ENCODE results near the gene ASXL2. TPM values are rescaled to one million over a fixed set of nuclear protein-coding genes. Genes with fewer than 3 reads are reported as not detected.
"Not testable (repeated sequence)": the region's sequence is repeated elsewhere in the genome, so short reads cannot be mapped to it uniquely, and the experiment has no call there.

The ASXL2 gene
- polyA plus RNA-seq, 1 donor: 11.4 TPM

DNA sequence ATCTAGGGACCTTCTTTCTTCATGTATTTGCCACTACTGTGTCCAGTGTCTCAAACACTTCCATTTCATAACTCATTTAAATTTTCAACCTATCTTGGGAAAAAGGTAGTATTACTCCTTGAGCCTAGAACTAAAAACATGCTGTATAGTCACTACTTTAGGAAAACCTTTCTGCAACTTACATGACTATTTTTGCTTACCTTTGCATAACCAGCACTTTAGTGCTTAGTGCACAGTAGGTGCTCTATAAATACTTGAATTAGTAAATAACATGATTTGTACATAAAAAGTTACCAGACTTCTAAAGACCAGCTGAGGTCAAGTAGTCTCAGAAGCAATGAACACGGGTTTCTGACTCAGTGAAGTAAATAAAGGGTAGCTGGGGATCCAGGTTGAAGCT lies 142.5 kb downstream of the ASXL2 start:
- no peak for DNase-seq

DNA sequence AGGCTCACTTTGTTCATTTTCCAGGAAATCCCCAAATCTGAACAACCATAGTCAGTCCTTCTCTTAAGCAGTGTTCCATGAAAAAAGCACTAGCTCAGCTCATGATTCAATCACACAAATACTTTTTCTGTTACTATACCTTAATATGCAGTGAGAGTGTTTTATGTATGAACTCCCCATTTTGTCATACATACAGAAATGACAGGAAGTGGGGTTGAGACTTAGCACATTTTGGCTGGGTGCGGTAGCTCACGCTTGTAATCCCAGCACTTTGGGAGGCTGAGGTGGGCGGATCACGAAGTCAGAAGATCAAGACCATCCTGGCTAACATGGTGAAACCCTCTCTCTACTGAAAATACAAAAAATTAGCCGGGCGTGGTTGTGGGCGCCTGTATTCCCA lies 149.7 kb downstream of the ASXL2 start:
- DNase-seq: no peak

DNA sequence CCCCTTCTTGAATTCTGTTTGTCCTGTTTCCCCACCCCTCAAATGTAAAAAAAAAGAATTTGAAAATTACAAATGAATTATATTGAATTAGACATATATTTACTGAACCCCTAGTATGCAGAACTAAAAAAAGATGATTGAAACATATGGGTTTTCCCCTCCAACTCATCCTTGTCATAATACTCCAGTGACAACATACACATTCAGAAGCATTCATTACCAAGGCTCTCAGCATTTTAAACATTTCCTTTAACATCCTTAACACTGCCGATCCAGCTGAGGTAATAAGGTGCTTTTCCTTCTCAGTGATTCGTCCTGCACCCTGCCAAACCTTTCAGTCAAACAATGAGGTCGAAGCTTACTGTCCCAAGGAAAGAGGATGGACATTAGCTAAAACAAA lies 151.8 kb downstream of the ASXL2 start:
- DNase-seq: no peak

DNA sequence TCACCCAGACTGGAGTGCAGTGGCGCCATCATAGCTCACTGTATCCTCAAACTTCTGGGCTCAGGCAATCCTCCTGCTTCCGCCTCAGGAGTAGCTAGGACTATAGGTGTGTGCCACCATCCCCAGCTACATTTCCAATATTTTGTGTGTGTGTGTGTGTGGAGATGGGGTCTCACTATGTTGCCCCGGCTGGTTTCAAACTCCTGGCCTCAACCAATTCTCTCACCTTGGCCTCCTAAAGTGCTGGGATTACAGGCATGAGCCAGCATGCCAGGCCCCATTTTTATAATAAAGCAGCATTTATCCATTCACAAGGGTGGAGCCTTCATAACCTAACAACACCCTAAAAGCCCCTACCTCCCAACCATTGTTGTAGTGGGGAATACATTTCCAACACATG lies 152.4 kb downstream of the ASXL2 start:
- DNase-seq: no peak

DNA sequence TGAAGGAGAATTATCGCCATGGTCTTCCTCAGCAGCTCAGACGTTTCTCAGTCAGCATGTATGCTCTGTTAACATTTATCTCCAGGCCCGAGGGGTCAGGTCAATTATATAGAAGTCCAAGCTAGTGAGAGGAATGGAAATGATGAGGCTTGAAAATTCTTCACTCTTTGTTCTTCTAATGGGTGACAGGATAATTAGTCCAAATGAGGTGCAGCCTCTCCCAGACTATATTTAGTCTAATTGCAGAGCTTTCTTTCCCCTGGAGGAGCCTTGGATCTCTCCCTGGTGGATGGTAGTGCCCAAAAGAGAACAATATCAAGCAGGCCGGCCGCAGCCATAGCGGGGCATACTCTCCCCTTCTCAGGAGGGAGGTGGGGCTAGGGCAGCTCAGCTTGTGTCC lies 153.5 kb downstream of the ASXL2 start:
- DNase-seq: no peak

DNA sequence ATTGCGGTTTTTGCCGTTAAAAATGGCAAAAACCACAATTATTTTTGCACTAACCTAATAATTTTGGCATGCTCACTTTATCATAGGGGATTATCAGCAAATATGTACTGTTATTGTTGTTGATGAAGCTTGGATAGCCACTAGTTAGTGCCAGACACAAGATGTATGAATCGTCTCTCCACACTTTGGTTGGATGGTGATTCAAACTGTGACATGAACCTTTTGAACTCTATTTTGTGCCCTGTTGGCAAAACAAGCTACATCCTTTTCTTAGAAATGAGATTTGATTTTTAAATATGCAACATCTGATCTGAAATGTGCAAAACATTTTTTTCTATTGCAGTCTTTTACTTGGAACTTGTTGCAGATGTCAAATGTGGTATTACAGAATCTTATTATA lies 156.1 kb downstream of the ASXL2 start:
- no peak for DNase-seq

DNA sequence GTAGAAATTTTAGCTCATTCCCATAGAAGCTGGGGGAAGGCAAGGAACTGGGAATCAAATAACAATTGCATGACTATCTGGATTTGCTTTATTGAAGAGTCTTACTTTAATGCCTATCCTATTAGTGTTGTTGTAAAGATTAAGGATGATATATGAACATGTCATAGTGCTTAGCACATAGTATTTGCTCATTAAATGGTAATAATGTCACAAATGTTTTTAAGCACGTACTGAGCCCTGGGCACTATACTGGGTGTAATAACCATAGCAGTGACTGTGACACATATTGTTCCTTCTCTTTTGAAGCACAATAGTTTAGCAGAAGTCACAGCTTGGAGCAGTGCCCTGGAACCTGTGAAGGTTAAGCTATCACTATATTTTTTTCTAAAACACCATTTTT lies 157.7 kb downstream of the ASXL2 start:
- DNase-seq: no peak

DNA sequence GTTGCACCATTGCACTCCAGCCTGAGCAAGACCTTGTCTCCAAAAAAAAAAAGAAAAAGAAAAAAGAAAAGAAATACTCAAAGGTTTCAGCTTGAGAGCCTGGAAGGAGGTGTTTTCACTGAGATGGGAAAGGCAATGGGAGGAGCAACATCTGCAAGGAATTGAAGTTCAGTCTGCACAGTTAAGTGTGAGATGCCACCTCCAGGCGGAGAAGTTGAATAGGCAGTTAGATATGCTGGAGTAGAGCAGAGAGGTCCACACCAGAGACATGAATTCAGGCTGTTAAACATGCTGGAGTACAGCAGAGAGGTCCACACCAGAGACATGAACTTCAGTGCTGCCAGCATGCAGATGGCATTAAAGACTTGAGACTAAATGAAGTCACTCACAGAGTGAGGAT lies 163.5 kb downstream of the ASXL2 start:
- DNase-seq: no peak

DNA sequence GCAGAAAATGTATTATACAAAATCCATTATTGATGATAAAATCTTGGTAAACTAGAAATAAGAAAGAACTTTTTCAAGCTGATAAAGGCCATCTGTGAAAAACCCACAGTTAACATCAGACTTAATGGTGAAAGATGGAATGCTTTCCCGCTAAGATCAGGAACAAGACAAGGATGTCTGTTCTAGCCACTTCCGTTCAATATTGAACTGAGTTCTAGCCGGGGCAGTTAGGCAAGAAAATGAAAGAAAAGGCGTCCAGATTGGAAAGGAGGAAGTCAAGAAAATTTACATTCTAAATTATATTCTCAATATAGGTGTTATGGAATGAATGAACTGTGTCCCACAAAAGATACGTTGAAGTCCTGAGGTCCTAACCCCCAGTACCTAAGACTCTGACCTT lies 165.8 kb downstream of the ASXL2 start:
- no peak for DNase-seq

DNA sequence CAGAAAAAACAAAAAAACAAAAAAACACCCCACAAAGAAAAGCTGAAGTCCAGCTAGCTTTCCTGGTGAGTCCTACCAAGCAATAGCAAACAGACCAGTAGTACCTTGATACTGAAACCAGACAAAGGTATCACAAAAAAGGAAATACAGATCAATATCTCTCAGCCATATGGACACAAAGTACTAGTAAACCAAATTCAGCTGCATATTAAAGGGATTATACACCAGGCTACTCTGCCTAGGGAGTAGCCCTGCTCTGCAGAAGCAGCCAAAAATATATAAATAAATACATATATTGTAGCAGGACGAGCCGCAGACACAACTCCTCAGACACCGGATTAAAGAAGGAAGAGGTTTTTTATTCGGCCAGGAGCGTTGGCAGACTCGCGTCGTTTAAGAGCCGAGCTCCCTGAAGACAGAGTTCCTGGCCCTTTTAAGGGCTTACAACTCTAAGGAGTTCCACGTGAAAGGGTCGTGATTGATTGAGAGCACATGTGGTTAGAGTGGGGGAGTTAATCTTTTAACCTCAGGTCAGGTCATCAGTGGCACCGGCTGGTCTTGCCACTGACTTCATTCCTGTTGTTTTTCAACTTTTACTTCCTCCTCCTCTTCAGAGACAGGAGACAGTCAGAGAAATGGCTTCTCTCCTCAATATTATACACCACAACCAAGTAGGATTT lies 166.5 kb downstream of the ASXL2 start:
- no peak for DNase-seq

DNA sequence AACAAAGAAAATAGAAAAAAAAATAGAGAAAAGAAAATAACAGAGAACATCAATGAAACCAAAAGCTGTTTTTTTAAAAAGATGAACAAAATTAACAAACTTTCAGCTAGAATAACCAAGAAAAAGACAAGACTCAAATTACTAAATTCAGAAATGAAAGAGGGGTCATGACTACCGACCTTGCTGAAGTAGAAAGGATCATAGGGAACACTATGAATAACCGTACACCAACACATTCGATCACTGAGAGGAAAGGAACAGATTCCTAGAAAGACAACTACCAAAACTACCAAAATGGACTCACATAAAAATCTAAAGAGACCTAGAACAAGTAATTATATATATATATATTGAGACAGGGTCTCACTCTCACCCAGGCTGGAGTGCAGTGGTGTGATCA lies 167.5 kb downstream of the ASXL2 start:
- DNase-seq: no peak

DNA sequence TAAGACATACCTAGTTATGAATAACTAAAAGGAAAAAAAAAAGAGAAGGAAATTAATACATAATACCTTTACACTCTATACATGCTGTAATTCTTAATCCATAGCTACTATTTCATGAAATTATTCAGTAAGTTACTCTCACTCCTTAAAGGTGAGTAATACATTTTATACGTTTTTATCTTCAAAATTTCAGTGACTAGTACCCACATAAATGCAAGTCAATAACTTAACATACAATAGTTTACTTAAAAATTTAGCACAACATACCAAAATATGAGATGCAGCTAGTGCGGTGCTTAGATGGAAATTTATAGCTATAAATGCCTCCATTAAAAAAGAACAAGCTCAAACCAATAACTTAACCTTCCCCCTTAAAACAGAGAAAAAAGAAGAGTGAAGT lies 168.9 kb downstream of the ASXL2 start:
- no peak for DNase-seq

DNA sequence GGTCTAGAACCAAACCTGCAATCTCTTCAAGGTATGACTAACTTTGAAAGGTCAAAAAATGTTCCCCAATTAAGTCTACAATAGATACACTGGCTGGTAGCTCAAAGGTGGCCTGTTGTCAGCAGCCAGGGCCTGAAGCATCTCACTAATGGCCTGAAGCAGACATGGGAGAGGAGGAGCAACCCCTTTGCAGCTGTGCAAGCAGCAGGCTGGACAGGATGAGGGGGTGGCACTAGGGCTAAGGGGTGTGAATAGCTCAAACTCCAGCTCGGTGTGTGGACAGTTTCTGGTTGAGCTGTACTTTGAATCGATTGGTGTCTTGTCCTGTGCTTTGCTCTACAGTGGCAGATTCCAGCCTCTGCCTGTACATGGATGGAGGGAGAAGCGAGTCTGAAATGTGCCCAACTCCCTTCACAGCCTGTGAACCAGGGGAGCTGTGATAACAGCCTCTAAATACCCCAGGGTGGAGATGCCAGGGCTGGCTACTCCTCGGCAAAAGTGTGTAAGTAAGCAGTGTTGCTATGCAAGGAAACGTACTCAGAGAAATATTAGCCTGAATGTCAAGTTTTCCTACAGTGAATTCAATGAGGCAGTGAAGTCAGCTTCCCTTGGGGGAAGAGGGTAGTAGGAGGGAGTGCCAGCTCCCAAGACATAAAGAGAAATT lies 170.2 kb downstream of the ASXL2 start:
- DNase-seq: no peak

DNA sequence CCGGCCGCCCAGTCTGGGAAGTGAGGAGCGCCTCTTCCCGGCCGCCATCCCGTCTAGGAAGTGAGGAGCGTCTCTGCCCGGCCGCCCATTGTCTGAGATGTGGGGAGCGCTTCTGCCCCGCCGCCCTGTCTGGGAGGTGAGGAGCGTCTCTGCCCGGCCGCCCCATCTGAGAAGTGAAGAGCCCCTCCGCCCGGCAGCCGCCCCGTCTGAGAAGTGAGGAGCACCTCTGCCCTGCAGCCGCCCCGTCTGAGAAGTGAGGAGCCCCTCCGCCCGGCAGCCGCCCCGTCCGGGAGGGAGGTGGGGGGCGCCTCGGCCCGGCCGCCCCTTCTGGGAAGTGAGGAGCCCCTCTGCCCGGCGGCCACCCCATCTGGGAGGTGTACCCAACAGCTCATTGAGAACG lies 172.7 kb downstream of the ASXL2 start:
- DNase-seq: not testable (repeated sequence)

DNA sequence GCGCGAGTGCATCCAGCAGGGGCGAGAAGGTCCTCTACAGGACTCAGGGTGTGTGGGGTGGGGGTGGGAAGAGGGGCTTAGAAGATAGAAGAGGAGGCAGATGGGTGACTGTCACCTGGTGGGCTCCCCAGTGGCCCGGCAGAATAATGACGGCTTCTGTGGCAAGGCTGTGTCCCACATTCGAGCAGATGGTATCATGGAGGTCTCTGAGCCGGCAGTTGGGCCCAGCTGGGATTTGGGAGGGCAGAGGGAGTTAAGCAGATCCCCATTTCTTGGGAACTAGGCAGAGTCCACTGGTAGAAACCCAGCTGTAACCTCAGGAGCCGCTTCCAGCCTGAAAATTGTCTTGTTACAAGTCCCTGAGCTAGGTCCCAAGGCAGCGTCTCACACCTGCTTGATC lies 176.5 kb downstream of the ASXL2 start:
- no peak for DNase-seq

DNA sequence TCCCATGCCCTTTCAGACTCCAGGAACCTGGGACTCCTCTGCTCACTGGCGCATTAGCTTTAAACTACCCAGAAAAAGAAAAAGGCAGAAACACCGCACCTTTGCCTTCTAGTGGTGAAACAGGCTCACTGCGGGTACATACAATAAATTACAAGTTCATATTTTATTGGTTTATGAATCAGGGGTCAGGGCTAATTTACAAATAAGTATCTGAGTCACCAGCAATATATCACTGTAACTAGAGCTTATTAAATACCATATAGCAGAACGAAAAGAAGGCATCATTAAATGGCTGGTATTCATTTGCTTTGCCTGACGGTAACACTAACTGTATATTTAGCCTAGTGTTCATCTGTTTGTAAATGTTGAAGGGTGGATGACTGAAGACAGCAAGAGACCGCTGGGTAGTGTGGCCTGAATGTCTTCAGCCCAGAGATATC lies 178.0 kb downstream of the ASXL2 start:
- DNase-seq: no peak

DNA sequence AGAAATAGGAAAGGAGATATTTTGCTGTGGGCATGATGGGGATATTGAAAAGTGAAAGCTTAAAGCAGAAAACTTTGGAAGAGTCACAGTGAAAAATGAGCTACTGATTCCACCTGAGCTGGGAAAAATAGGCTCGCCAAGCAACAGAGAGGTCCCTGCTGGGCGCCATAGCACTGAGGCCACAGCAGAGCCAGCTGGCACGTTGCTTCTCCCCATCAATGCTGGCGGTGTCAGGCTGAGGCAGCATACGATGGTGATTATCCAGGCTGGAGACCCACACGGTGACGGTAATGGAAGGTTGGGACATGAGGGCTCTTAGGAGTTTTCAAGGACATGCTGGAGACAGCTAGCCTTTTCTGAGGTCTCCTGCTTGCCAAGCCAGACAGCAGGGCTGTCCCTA lies 179.1 kb downstream of the ASXL2 start:
- no peak for DNase-seq

DNA sequence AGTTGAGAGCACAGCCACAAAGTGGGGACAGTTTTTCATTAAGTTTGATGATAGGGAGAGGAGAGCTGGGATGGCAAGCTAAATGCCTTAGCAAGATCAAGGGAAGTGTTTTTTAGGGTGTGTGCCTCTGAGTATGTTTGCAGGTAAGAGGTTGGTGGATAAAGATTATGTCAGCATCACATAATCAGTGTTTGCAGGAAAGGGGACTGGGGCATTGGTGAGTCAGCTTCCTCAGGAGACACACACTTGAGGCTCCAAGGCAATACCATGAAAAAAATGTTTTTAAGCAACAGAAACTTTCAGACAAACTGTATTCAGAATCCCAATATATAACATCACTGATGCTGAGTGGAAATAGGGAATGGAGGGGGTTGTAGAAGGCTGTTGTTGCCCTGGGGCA lies 179.5 kb downstream of the ASXL2 start:
- no peak for DNase-seq

DNA sequence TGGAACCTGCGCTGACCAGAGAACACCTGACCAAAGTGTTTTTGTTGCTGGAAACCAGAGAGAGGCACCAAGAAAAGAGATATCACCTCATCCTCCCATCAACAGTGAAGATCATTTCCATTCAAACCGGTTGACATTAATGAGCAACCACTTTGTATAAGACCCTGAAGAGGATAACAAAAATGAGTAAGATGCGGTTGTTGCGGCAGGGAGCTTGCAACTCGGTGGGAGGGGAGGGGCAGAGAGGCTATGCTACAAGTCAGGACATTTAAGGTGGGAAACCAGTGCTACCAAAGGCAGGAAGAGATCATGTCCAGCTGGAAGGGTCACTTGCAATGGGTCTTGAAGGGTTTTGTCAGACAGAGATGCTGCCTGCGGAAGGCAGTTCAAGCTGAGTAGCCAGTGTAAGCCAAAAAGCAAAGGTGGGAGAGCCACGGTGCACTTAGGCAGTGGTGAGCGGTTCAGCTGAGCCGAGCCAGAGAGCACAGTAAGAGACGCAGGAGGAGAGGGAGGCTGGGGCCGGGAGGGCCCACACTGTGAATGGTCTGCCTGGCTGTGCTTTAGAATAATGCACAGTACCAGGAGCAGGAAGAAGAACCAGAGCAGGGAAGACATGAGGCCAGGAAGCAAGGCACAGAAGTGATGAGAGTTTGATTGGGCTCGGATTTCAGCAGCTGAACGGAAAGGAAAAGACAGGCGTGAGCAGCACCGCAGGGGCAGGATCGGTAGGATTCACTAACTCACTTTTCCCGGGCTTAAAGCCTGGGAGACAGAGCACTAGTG lies 180.5 kb downstream of the ASXL2 start:
- no peak for DNase-seq

DNA sequence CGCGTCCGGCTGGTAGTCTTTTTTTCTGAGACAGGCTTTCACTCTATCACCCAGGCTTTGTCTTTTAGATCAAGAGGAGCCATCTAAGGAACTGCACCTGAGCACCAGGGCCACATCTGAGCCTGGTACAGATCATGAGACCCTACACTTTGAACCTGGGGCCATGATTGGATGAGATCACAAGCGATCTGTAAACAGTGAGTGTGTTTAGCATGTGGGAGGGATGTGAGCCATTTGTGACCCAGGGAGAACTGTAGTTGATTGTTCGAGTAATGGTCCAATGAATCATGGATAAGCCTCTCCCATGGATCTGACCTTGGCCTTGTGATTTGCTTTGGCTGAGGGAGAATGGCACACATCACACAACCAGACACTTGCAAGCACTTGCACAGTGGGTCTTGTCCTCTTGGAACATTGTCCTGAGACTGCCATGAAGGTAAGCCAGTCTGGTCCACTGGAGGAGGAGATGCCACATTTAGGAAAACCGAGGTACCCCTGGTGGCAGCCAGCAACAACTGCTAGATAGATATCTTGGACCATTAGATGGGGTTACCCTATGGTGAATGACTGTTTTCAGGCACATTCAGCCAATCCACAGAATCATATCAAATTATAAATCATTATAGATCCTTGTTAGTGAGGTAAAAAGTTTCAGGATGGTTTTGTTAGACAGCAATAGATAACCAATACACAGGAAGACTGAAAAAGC lies 185.4 kb downstream of the ASXL2 start:
- no peak for DNase-seq

DNA sequence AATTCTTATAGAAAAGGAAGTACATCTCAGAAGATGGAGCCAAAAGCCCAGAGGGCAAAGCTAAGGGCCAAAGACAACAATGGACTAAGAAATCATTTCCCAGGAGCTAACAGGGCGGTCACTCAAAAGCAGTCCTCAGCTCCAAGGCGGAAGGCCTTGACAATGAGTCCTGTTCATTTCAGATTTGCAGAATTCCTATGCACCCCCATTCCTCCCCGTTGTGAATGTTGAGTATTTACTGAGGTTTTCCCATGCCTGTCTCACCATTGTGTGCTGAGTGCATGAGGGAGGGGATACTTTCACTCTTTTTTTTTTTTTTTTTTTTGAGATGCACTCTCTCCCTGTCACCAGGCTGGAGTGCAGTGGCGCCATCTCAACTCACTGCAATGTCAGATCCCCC lies 186.1 kb downstream of the ASXL2 start:
- no peak for DNase-seq

DNA sequence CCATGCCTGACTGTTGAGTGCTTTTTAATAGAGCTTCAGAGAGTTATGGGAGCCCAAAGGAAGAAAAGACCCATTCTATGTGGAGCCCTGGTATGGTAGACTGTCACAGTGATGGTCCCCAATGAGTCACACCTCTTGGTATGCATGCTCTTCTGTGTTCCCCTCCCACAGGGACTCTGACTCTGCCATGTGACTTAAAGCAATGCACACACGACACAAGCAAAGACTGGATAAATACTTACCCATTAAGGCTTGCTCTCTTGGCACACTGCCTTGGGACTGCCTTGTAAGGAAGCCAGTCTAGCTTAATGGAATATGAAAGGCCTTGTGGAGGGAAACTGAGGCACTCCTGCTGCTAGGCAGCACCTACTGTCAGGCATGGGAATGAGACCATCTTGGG lies 188.2 kb downstream of the ASXL2 start:
- DNase-seq: no peak

DNA sequence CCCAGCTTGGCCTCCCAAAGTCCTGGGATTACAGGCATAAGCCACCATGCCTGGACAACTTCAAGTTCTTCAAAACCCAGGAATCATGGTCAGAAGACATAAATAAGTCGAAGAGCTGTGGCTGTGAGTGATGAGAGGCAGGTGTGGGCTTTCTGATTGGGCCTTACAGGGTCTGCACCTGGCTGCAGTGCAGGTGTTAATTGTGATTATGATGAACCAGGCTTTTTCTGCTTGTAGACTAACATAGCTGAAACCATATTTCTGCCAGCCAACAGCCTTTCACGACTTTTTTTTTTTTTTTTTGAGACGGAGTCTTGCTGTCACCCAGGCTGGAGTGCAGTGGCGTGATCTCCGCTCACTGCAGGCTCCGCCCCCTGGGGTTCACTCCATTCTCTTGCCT lies 190.1 kb downstream of the ASXL2 start:
- no peak for DNase-seq

Data from hindlimb muscle (tissue), 1 donor.